HG02610 (cell line): ENCODE results near the gene TNRC6A.
"Not testable (repeated sequence)": the region's sequence is repeated elsewhere in the genome, so short reads cannot be mapped to it uniquely, and the experiment has no call there.

Source experiments
- ATAC-seq: cut with Tn5 transposase; IDR thresholded peaks from one replicate; pipeline ENCODE4 v1.9.1; 2021; ENCODE audit warnings: mild to moderate bottlenecking, moderate library complexity; ENCODE audit not compliant: unreplicated experiment

TNRC6A gene

GRCh38 chr16:24841291-24841690, 111.8 kb downstream of the TNRC6A start:
- ATAC-seq = no peak

DNA sequence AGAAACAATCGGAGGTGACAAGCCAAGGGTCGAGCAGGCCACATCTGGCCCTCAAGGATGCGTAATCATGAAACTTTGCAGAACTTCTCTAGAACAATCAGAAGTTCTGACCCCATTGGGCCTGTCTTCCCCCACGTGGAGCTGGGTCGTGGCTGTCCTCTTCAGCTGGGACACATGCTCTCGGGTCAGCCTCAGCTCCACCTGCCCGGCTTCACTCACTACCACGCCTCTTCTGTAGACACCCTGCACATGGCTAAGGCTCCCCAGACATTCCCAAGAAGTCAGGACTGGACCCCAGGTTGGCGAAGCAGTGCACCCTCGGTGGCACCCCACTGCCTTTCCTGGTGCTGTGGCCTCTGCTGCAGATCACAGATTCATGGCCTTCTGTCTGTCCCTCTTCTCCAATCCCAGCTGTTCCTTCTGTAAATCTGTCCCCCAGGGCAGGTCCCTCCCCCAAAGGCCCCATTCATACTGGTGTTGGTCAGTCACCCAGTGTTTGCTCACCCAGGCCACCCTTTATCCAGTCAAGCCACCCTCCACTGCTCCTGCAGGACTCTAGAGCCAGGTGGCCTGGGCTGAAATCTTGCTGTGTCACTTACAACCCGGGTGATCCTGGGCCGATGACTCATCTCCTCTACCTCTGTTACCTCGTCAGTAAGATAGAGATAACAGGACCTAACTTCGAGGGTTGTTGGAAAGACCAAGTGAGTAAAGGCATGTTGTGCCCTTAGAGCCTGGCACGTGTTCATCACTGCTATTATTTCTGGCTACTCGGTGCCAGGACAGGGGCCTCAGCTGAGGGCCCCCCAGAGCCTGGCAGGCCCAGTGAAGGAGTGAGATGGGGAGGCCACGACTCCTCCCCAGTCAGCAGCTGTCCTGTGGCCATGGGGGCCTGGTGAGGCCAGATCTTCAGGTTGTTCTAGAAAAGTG, 114.9 kb downstream of the TNRC6A start:
- ATAC-seq = no peak

DNA sequence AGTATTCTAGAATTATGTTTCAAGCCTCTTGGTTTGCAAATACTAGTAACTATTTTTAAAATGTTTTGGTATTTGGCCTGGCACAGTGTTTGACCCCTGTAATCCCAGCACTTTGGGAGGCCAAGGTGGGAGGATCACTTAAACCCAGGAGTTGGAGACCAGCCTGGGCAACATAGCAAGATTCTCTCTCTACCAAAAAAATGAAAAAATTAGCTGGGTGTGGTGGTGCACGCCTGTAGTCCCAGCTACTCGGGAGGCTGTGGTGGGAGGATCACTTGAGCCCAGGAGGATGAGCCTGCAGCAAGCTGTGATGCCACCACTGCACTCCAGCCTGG, 115.5 kb downstream of the TNRC6A start:
- ATAC-seq = not testable (repeated sequence)

GRCh38 chr16:24845726-24846547, 116.5 kb downstream of the TNRC6A start, which contains the start of gene SLC5A11:
Gene SLC5A11, plus strand, starts transcription at chr16:24845963. Its CDS starts 12,681 bp downstream, at chr16:24858644.
- no peak for ATAC-seq

- ATAC-seq = no peak
Observed at GRCh38 chr16:24846548-24847357, 117.3 kb downstream of the TNRC6A start.

GRCh38 chr16:24847358-24847664, 117.9 kb downstream of the TNRC6A start:
- no peak for ATAC-seq

DNA sequence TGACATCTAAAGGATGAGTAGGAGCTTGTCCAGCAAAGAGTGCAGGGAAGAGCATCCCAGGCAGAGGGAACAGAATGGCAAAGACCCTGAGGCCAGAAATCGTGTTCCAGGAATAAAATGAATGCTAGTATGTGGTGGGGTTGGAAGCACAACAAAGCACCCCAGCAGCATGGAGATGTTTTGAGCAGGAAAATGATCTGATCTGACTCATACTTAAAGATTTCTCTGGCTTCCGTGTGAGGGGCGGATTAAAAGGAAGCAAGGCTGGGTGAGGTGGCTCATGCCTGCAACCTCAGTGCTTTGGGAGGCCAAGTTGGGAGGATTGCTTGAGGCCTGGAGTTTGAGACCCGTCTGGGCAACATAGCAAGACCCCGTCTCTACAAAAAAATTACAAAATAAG, 118.6 kb downstream of the TNRC6A start:
- ATAC-seq = no peak

DNA sequence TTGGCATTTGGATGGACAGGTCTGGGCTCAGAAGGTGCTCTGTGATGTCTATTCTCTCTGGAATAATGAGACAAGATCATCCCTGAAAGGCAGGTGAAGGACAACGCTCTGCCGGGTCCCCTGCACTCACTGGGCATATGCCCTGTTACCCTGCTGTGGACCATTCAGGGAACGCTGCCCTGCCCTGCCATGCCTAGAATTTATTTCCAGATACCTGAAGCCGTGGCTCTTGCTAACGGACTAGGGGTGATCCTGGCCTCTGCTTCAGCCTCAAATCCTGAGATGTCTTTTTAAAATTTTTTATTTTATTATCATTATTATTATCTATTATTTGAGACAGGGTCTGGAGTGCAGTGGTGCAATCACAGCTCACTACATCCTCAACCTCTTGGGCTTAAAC, 120.2 kb downstream of the TNRC6A start:
- no peak for ATAC-seq

- ATAC-seq = no peak
Observed at GRCh38 chr16:24850289-24850938, 121.0 kb downstream of the TNRC6A start.

GRCh38 chr16:24851700-24852099, 122.2 kb downstream of the TNRC6A start:
- ATAC-seq = no peak

DNA sequence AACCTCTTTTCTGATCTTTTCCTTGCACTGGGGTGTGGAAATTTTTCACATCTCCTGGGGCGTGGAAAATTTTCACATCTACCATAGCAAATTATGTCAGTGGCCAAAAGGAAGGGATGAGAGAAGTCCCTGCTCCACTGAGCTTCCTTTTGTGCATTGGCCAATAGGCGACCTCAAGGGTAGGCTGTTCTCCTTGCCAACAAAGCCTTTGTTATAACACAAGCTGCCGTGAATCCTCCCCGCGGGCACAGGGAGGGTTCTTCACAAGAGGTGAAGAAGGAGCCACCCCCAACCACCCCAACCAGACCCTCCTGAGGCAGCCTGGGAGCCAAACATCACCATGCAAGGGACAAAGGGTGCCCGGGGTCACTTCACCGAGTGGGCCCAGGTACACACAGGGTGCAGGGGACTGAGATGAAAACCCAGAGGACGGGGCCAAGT, 122.8 kb downstream of the TNRC6A start:
- no peak for ATAC-seq

DNA sequence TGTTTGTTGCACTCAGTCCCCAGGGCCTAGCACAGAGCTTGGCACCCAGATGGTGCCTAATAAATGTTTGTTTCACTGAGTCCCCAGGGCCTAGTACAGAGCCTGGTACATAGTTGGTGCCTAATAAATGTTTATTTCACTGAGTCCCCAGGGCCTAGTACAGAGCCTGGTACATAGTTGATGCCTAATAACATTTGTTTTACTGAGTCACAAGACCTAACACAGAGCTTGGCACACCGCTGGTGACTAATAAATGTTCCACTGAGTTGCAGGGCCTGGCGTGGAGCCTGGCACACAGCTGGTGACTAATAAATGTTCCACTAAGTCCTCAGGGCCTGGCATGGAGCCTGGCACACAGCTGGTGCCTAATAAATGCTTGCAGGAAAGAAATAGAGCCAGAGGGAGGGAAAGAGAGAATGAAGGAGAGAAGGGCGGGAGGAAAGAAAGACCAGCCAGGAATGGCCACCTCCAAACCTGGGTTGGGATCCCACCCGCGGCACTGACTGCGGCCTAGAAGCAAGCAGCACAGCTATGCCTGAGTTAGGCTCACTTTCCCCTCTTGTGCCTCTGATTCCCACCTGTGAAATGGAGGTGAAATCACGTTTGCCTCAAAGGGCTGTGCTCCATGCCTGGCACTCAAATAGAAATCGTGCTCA, 123.8 kb downstream of the TNRC6A start:
- ATAC-seq = no peak

GRCh38 chr16:24853830-24854229, 124.4 kb downstream of the TNRC6A start:
- ATAC-seq = no peak

DNA sequence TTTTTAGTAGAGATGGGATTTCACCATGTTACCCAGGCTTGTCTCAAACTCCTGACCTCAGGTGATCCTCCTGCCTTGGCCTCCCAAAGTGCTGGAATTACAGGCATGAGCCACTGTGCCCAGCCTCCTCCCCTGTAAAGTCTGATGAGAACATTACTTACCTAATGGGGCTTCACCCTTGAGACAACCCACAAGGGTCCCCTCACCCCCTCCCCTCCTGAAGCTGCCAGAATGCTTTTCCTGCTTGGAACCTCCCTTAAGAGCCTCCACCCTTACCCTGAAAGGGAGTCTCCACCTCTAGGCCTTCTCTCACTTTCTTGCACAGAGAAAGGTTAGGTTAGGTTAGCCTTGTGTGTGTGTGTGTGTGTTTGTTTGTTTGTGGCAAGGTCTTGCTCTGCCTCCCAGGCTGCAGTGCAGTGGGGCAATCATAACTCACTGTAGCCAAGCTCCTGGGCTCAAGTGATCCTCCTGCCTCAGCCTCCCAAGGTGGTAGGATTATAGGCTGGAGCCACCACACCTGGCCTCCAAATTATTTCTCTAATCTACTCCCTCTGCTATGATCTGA, 125.2 kb downstream of the TNRC6A start:
- no peak for ATAC-seq

DNA sequence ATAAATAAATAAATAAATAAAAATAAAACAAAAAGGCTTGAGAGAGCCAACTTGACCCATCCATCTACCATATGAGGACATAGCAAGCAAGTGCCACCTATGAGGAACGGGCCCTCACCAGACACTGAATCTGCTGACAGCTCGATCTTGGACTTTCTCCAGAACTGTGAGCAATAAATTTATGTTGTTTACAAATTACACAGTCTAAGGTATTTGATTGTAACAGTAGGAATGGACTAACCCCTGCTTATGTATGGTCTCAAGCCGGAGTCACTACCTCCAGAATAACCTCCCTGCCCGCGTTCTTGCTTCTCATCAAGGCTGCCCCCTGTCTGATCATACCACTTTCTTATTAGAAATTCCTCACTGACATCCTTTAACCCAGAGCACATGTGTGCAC, 126.2 kb downstream of the TNRC6A start:
- ATAC-seq = no peak

DNA sequence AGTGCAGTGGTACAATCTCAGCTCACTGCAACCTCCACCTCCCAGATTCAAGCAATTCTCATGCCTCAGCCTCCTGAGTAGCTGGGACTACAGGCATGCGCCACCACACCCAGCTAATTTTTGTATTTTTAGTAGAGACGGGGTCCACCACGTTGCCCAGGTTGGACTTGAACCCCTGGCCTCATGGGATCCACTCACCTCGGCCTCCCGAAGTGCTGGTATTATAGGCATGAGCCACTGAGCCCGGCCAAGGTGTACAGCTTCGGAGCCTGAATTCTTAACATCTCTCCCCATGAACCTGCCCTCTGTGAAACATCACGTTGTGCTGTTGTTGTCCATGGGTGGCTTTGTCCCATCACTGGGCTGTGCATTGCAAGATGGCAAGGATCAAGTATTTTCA, 127.4 kb downstream of the TNRC6A start:
- not testable (repeated sequence) for ATAC-seq

GRCh38 chr16:24858219-24859041, 129.0 kb downstream of the TNRC6A start:
- no peak for ATAC-seq

GRCh38 chr16:24861461-24861860, 132.0 kb downstream of the TNRC6A start:
- no peak for ATAC-seq
